GM18873 (cell line): Measurements from ENCODE around the gene UBA3.

ENCODE experiments used
- ATAC-seq: cut with Tn5 transposase; IDR thresholded peaks from one replicate; pipeline ENCODE4 v1.9.1; 2021; ENCODE audit warnings: mild to moderate bottlenecking, moderate library complexity, moderate number of reproducible peaks; ENCODE audit not compliant: unreplicated experiment, low FRiP score

The UBA3 gene

GRCh38 chr3:69079269-69080159, 651 bp downstream of the UBA3 start:
- no peak for ATAC-seq

- no peak for ATAC-seq
These were observed 7.2 kb downstream of the UBA3 start for GRCh38 chr3:69072928-69073327.

GRCh38 chr3:69066121-69066520, 14.0 kb downstream of the UBA3 start:
- no peak for ATAC-seq

- no peak for ATAC-seq
These were observed 14.7 kb downstream of the UBA3 start for GRCh38 chr3:69065318-69065964.

GRCh38 chr3:69063636-69064035, 16.5 kb downstream of the UBA3 start:
- no peak for ATAC-seq

GRCh38 chr3:69059688-69060087, 20.5 kb downstream of the UBA3 start:
- no peak for ATAC-seq

GRCh38 chr3:69058947-69059224, 21.3 kb downstream of the UBA3 start:
- no peak for ATAC-seq

GRCh38 chr3:69058180-69058946, 21.8 kb downstream of the UBA3 start:
- ATAC-seq: peak; percentile 93

GRCh38 chr3:69052472-69052898, 27.7 kb downstream of the UBA3 start:
- no peak for ATAC-seq

GRCh38 chr3:69051756-69052471, 28.3 kb downstream of the UBA3 start, which contains the start of gene TMF1:
TMF1 (minus strand) TSS chr3:69052333; CDS start chr3:69052086, 247 bp downstream.
- peak; percentile 99 for ATAC-seq

- no peak for ATAC-seq
These were observed 31.2 kb downstream of the UBA3 start for GRCh38 chr3:69048990-69049389.

- no peak for ATAC-seq
These were observed 35.6 kb downstream of the UBA3 start for GRCh38 chr3:69044608-69045007.

GRCh38 chr3:69033470-69033869, 46.7 kb downstream of the UBA3 start:
- ATAC-seq: no peak

GRCh38 chr3:69032737-69033136, 47.4 kb downstream of the UBA3 start:
- no peak for ATAC-seq

GRCh38 chr3:69032142-69032541, 48.0 kb downstream of the UBA3 start:
- ATAC-seq: no peak

- no peak for ATAC-seq
These were observed 48.5 kb downstream of the UBA3 start for GRCh38 chr3:69031635-69032034.

GRCh38 chr3:69020857-69021256, 59.3 kb downstream of the UBA3 start:
- no peak for ATAC-seq

GRCh38 chr3:69020424-69020823, 59.7 kb downstream of the UBA3 start:
- no peak for ATAC-seq

- ATAC-seq: no peak
These were observed 63.3 kb downstream of the UBA3 start for GRCh38 chr3:69016901-69017300.

- ATAC-seq: no peak
These were observed 64.1 kb downstream of the UBA3 start for GRCh38 chr3:69016102-69016501.
